ENCODE measurements around the gene CECR2. TPM values are rescaled to one million over a fixed set of nuclear protein-coding genes. Genes with fewer than 3 reads are reported as not detected.
"Not testable (repeated sequence)": the region's sequence is repeated elsewhere in the genome, so short reads cannot be mapped to it uniquely, and the experiment has no call there.

CECR2 gene
- total RNA-seq, 1 donor from 2014 or later = 0.11 TPM

GRCh38 chr22:17501679-17502285 is 132.5 kb downstream of the CECR2 start:
- intact Hi-C loops (cut with micrococcal nuclease) = loop anchor here (1.0 kb wide), 3 partner anchors 330 to 584 kb away; no protein-coding TSS in a partner anchor

DNA sequence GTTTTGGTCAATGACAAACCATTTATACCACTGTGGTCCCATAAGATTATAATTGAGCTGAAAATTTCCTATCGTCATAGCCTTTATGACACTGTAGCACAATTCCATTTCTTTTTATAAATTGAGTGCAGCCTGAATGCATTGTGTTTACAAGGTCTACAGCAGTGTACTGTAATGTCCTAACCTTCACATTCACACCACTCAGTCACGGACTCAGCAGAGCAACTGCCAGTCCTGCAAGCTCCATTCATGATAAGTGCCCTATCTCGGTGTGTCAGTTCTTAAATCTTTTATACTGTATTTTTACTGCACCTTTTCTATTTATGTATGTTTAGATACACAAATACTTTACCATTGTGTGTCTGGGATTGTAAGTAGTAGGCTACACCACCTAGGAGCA is 138.8 kb downstream of the CECR2 start:
- intact Hi-C loops (cut with micrococcal nuclease) = no loop called here

GRCh38 chr22:17512960-17513359 is 143.7 kb downstream of the CECR2 start:
- intact Hi-C loops (cut with micrococcal nuclease) = no loop called here

DNA sequence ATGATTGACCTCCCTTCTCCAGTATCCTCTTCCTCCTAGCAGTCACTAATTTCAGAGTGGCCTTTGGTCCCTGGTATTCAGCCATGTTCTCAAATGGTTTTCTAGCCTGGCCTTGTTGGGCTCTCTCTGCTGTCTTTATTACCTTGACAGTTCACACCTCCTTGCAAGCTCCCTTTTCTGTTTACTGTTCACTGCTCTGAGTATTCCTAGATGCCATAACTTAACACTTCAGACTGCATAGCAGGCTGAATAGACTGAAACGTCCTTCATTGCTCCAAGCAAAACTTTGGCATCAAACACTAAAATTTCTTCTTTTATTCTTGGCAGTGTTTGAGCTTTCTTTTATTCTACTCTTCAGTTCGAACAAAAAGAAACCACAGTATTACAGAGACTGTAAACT is 144.4 kb downstream of the CECR2 start:
- intact Hi-C loops (cut with micrococcal nuclease) = no loop called here

- intact Hi-C loops (cut with micrococcal nuclease) = no loop called here
These were observed 144.8 kb downstream of the CECR2 start for GRCh38 chr22:17514084-17514483.

- intact Hi-C loops (cut with micrococcal nuclease) = no loop called here
These were observed 149.1 kb downstream of the CECR2 start for GRCh38 chr22:17518406-17518805.

DNA sequence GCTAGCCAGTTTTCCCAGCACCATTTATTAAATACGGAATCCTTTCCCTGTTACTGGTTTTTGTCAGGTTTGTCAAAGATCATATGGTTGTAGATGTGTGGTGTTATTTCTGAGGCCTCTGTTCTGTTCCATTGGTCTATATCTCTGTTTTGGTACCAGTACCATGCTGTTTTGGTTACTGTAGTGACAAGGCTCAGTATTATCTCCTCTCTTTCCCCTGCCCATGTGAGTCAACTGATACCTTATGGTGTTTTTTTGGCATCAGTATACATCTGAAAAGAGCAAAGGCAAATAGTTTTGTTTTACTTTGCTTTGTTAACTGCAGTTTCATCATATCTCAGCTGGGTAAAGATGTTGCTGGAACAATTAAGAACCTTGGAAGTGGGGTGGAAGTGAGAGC is 152.7 kb downstream of the CECR2 start:
- intact Hi-C loops (cut with micrococcal nuclease) = not testable (repeated sequence)

DNA sequence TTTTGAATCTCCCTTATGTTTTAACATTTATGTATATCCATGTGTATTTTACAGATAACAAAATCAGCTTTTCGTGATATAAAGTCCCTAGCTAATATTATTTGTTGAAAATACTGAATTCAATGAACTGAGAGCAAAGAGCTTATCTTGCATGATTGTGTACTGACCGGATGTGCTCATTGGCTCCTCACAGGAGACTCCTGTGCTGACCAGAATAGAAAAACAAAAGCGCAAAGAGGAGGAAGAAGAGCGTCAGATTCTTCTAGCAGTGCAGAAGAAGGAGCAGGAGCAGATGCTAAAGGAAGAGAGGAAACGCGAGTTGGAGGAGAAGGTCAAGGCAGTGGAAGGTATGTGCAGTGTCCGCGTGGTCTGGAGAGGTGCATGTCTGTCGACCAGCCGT is 154.7 kb downstream of the CECR2 start:
- intact Hi-C loops (cut with micrococcal nuclease) = no loop called here

DNA sequence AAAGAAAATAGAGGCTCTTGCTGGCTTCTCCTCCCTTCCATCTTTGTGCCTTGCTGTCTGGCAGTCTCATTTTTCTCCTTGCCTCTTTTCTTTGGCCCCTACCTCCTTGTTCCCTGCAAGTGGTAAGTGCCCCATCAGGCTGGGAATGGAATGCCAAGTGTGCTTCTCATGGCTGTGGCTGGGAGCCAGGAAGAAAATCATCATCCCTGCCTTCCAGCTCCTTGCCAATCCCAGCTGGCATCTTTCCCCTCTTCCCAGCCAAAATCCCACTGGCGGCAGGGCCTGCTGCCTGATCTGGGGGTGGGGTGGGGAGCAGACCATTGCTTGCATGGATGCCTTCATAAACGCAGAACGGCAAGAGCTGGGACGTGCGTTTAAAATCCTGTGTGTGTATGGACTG is 167.0 kb downstream of the CECR2 start:
- intact Hi-C loops (cut with micrococcal nuclease) = no loop called here

DNA sequence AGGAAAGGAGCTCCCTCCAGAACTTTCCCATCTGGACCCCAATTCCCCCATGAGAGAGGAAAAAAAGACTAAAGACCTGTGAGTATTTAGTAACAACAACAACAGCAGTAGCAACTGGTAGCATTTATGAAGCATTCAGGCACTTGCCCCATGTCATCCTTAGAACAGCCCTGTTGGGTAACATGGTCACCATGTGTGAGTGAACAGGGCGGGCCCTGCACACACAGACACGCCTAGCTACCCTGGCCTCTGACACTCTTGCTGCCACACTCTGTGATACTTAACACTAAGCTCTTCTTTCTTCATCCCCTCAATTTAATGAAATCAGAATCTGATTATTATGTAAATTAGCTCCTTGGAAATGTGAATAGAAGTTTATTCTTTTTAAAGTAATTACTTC is 167.9 kb downstream of the CECR2 start:
- intact Hi-C loops (cut with micrococcal nuclease) = no loop called here

- intact Hi-C loops (cut with micrococcal nuclease) = no loop called here
These were observed 171.2 kb downstream of the CECR2 start for GRCh38 chr22:17540481-17540880.

DNA sequence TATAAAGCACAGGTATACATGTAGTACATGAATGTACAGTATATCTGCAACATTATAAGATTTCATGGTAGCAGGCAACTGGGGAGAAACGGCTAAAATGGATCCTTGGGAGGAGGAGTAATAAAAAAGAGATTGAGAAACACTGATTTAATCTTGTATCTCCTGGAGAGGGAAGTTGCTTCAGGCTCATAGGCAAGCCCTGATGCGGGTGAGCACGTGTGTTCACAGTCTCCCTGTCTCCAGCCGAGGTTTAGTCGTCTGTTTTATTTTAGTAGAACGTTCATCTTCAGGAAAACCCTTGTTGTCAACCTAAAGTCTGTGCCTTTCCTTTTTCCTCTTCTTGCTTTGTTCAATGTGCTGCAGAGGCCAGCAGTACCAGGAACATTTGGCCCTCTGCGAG is 172.2 kb downstream of the CECR2 start:
- intact Hi-C loops (cut with micrococcal nuclease) = no loop called here

DNA sequence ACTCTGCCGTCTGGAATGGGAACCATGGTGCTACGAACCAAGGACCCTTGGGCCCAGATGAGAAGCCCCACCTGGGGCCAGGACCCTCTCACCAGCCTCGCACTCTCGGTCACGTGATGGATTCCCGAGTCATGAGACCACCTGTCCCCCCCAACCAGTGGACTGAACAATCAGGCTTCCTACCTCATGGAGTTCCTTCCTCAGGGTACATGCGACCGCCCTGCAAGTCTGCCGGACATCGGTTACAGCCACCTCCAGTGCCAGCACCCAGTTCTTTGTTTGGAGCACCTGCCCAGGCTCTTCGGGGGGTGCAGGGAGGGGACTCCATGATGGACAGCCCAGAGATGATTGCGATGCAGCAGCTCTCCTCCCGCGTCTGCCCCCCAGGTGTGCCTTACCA is 173.2 kb downstream of the CECR2 start:
- intact Hi-C loops (cut with micrococcal nuclease) = no loop called here

DNA sequence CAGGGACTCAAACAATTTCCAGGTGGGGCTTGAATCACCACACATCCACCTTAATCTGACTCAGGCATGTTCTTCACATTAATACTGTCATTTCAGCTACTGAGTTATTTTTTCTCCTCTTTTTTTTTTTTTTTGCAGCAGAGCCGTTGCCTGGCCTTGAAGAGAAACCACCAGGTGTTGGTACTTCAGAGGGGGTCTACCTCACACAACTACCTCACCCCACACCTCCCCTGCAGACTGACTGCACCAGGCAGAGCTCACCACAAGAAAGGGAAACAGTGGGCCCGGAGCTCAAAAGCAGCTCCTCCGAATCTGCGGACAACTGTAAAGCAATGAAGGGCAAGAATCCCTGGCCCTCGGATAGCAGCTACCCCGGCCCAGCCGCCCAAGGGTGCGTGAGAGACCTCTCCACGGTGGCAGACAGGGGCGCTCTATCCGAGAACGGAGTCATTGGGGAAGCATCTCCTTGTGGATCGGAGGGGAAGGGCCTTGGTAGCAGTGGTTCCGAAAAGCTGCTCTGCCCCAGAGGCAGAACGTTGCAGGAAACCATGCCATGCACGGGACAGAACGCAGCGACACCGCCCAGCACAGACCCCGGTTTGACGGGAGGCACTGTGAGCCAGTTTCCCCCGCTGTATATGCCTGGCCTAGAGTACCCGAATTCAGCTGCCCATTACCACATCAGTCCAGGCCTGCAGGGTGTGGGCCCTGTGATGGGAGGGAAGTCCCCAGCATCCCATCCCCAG is 178.9 kb downstream of the CECR2 start:
- intact Hi-C loops (cut with micrococcal nuclease) = no loop called here

GRCh38 chr22:17548756-17549035 is 179.4 kb downstream of the CECR2 start:
- intact Hi-C loops (cut with micrococcal nuclease) = no loop called here

DNA sequence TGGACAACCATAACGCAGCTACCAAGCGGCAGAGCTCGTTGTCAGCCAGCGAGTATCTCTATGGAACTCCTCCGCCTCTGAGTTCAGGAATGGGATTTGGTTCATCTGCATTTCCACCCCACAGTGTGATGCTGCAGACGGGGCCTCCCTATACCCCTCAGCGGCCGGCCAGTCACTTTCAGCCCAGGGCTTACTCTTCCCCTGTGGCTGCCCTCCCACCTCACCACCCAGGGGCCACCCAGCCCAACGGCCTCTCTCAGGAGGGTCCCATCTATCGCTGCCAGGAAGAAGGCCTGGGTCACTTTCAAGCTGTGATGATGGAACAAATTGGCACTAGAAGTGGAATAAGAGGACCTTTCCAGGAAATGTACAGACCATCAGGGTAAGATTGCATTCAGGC is 179.9 kb downstream of the CECR2 start:
- intact Hi-C loops (cut with micrococcal nuclease) = no loop called here

DNA sequence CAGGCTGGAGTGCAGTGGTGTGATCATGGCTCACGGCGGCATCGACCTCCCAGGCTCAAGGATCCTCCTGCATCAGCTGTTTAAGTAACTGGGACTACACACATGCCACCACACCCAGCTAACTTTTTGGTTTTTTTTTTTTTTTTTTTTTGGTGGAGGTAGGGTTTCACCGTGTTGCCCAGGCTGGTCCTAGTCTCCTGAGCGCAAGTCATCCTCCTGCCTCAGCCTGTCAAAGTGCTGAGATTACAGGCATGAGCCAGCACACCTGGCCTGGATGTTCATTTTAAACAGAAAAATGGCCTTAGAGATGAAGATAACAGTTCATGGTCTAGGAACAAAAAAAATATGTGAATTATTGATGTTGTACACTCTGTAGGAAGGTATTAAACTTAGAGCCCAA is 180.4 kb downstream of the CECR2 start:
- intact Hi-C loops (cut with micrococcal nuclease) = no loop called here

DNA sequence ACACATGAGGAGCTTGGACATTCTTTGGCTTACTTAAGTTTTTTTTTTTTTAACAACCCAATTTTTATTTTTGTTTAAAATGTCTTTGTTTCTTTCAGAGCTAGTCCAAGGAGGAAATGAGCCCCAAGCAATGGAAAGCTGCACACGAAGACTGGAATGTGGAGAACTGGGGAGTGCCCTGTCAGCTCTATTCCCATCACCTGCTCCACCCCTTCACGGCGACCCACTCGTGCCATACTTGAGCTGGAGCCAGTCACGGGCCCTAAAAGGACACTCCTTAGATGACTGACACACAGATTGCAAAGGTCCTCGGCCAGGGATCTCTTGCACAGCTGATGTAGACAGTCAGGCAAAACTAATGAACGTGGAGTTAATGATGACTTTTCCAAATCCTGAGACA is 183.5 kb downstream of the CECR2 start:
- intact Hi-C loops (cut with micrococcal nuclease) = no loop called here

GRCh38 chr22:17554814-17555213 is 185.6 kb downstream of the CECR2 start:
- intact Hi-C loops (cut with micrococcal nuclease) = no loop called here

DNA sequence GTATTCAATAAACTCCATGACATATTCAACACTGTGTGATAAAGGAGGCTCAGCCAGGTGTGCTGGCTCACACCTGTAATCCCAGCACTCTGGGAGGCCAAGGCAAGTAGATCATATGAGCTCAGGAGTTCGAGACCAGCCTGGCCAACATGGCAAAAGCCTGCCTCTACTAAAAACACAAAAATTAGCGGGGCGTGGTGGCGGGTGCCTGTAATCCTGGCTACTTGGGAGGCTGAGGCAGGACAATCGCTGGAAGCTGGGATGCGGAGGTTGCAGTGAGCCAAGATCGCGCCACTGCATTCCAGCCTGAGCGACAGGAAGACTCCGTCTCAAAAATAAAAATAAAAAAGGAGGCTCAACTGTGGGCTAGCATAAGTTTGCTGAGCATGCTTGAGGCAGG is 189.9 kb downstream of the CECR2 start:
- intact Hi-C loops (cut with micrococcal nuclease) = no loop called here

- intact Hi-C loops (cut with micrococcal nuclease) = no loop called here
These were observed 193.9 kb downstream of the CECR2 start, which contains the start of gene SLC25A18 for GRCh38 chr22:17562906-17563870. SLC25A18 (plus strand) TSS chr22:17563498; CDS start chr22:17579945, 16,447 bp downstream.

GRCh38 chr22:17563936-17564391 is 194.7 kb downstream of the CECR2 start:
- intact Hi-C loops (cut with micrococcal nuclease) = no loop called here

All from T-helper 2 cell treated with Interferon-gamma antibody and Interleukin-4, amounts not matched to agents 100 ng/mL and 5 ng/mL, for 36 hours (primary cell).